WERI-Rb-1 (cell line): ENCODE measurements around the gene TOM1L1.

Experiments
- DNase-seq: peaks from one replicate; pipeline ENCODE4 v3.0.0-alpha.2; 2020
- H3K27ac ChIP-seq: fragments of 250-450 bp; sonication (Bioruptor Pico); 2 replicates; pipeline ENCODE4 v1.5.1; 2020; ENCODE audit warnings: mild to moderate bottlenecking, moderate library complexity
- H3K27me3 ChIP-seq: fragments of 250-450 bp; sonication (Bioruptor Pico); 2 replicates; pipeline ENCODE4 v1.5.1; 2021; ENCODE audit warnings: mild to moderate bottlenecking, low read depth, moderate library complexity; ENCODE audit not compliant: insufficient read depth, severe bottlenecking
- H3K36me3 ChIP-seq: fragments of 250-450 bp; sonication (Bioruptor Pico); 2 replicates; pipeline ENCODE4 v1.5.1; 2020; ENCODE audit warnings: mild to moderate bottlenecking, moderate library complexity
- H3K4me3 ChIP-seq: 2 replicates; pipeline ENCODE4 v1.5.1; 2011; ENCODE audit warnings: low read depth, mild to moderate bottlenecking, control low read depth, low read length
- H3K9me3 ChIP-seq: fragments of 250-450 bp; sonication (Bioruptor Pico); 2 replicates; pipeline ENCODE4 v1.5.1; 2021; ENCODE audit warnings: mild to moderate bottlenecking, moderate library complexity; ENCODE audit not compliant: severe bottlenecking
- TF ChIP-seq, protein P1 (sequence below): IDR thresholded peaks from 2 replicates; pipeline ENCODE4 v1.5.1; 2011; ENCODE audit warnings: low read depth, mild to moderate bottlenecking, control low read depth, inconsistent platforms, low read length

The TOM1L1 gene

GRCh38 chr17:54968988-54969332 is 68.3 kb downstream of the TOM1L1 start:
- DNase-seq = no peak
- no peaks in the 10 kb centered on the region for H3K9me3 ChIP-seq

GRCh38 chr17:54969658-54970572 is 69.3 kb downstream of the TOM1L1 start:
- Histone ChIP-seq H3K27ac (no peak overlapping the region), H3K36me3 (peaks cover 21% of the 10 kb centered on the region), H3K4me3 (peak overlapping the region; percentile 98), H3K9me3 (no peaks in the 10 kb centered on the region), H3K27me3 (no peaks in the 10 kb centered on the region)
- no peak for DNase-seq
- TF ChIP-seq, protein P1, sequence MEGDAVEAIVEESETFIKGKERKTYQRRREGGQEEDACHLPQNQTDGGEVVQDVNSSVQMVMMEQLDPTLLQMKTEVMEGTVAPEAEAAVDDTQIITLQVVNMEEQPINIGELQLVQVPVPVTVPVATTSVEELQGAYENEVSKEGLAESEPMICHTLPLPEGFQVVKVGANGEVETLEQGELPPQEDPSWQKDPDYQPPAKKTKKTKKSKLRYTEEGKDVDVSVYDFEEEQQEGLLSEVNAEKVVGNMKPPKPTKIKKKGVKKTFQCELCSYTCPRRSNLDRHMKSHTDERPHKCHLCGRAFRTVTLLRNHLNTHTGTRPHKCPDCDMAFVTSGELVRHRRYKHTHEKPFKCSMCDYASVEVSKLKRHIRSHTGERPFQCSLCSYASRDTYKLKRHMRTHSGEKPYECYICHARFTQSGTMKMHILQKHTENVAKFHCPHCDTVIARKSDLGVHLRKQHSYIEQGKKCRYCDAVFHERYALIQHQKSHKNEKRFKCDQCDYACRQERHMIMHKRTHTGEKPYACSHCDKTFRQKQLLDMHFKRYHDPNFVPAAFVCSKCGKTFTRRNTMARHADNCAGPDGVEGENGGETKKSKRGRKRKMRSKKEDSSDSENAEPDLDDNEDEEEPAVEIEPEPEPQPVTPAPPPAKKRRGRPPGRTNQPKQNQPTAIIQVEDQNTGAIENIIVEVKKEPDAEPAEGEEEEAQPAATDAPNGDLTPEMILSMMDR = no peak

More at GRCh38 chr17:54968988-54969332, 68.3 kb downstream of the TOM1L1 start:
- Histone ChIP-seq H3K27ac (peak overlapping the region; percentile 86), H3K27me3 (no peaks in the 10 kb centered on the region), H3K36me3 (peaks cover 31% of the 10 kb centered on the region), H3K4me3 (peak overlapping the region; percentile 98)
- TF ChIP-seq, protein P1 = no peak

DNA sequence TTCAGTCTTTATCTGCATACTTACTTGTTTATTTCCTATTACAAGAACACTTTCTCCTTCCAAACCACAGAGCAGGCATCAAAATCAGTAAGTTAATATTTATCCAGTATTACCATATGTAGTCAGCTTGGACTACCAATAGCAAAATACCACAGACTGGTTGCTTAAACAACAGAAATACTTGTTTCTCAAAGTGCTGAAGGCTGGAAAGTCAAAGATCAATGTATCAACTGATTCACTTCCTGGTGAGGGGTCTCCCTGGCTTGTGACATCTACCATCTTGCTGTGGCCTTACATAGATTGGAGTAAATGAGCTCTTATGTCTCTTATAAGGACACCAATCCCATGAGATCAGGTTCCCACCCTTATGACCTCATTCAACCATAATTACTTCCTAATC is 70.5 kb downstream of the TOM1L1 start:
- TF ChIP-seq, protein P1 = no peak
- Histone ChIP-seq H3K4me3 (no peak overlapping the region), H3K27me3 (no peaks in the 10 kb centered on the region), H3K36me3 (peaks cover 10% of the 10 kb centered on the region), H3K27ac (no peak overlapping the region), H3K9me3 (no peaks in the 10 kb centered on the region)
- DNase-seq = no peak

- TF ChIP-seq, protein P1 = no peak
- H3K27ac ChIP-seq = no peak overlapping the region
- H3K36me3 ChIP-seq = peaks cover 4% of the 10 kb centered on the region
- no peaks in the 10 kb centered on the region for H3K27me3 ChIP-seq
- no peak overlapping the region for H3K4me3 ChIP-seq
- H3K9me3 ChIP-seq = no peaks in the 10 kb centered on the region
- DNase-seq = no peak
These were observed 71.2 kb downstream of the TOM1L1 start for GRCh38 chr17:54971901-54972300.

DNA sequence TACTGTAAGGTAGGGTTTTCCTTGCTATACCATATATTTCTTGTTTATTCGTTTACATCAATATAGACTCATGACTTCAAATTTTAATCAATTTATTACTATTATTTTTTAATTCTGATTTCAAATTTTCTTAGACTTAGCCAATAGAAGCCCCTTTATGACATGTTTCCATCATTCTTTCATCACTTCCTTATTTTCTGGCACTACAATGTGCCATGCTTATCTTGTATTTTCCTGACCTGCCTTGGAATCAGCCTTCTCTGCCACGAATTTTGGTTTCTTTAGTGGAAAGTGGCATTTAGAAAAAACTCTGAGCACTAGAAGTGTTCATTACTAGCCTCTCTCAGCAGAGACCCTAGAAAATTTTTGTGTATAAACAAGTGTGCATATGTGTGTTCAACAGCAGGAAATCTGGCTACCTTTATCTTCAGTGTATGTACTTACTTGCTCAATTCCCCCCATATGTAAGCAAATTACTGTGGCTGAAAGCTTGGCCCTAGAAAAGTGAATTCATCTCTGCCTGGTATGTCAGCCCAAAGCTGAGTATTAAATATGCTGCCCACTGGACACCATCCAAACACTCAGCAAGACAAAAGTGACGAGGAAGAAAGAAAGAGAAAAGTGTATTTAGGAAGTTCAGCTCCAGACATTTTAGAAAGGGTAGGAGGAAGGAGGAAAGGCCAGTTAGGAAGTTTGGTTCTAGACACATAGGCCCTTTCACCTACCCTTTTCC is 71.9 kb downstream of the TOM1L1 start:
- H3K9me3 ChIP-seq = no peaks in the 10 kb centered on the region
- H3K27me3 ChIP-seq = no peaks in the 10 kb centered on the region
- TF ChIP-seq, protein P1 = no peak
- H3K4me3 ChIP-seq = no peak overlapping the region
- DNase-seq = no peak
- H3K27ac ChIP-seq = no peak overlapping the region
- H3K36me3 ChIP-seq = peaks cover 4% of the 10 kb centered on the region
